Stimulated activated CD8-positive, alpha-beta memory T cell treated with anti-CD3 and anti-CD28 coated beads, Interleukin-15, amount 100 ng/mL, for 24 hours (primary cell): ENCODE data around the gene MGAT5B.
"Not testable (repeated sequence)": the region's sequence is repeated elsewhere in the genome, so short reads cannot be mapped to it uniquely, and the experiment has no call there.

Source experiments
- DNase-seq: peaks from one replicate; pipeline ENCODE4 v3.0.0-alpha.2; 2020; ENCODE audit warnings: low read depth

MGAT5B gene

GRCh38 chr17:76868176-76868668 lies at the start of gene MGAT5B:
Gene MGAT5B (plus strand): TSS chr17:76868404. CDS start chr17:76869030, 626 bp downstream.
- peak; percentile 71 for DNase-seq

GRCh38 chr17:76820039-76820438 lies 48.2 kb upstream of the MGAT5B start:
- DNase-seq: no peak

GRCh38 chr17:76820561-76820960 lies 47.6 kb upstream of the MGAT5B start:
- DNase-seq: no peak

- no peak for DNase-seq
Measured at GRCh38 chr17:76822184-76822778, 45.9 kb upstream of the MGAT5B start.

GRCh38 chr17:76824093-76824492 lies 44.1 kb upstream of the MGAT5B start:
- no peak for DNase-seq

GRCh38 chr17:76826330-76827068 lies 41.7 kb upstream of the MGAT5B start:
- DNase-seq: no peak

- no peak for DNase-seq
Measured at GRCh38 chr17:76827736-76828135, 40.5 kb upstream of the MGAT5B start.

GRCh38 chr17:76830987-76831715 lies 37.1 kb upstream of the MGAT5B start:
- no peak for DNase-seq

- DNase-seq: no peak
Measured at GRCh38 chr17:76833034-76833644, 35.1 kb upstream of the MGAT5B start.

GRCh38 chr17:76833747-76834146 lies 34.5 kb upstream of the MGAT5B start:
- DNase-seq: no peak

GRCh38 chr17:76834870-76835269 lies 33.3 kb upstream of the MGAT5B start:
- no peak for DNase-seq

GRCh38 chr17:76840443-76840767 lies 27.8 kb upstream of the MGAT5B start:
- no peak for DNase-seq

- DNase-seq: no peak
Measured at GRCh38 chr17:76840884-76841775, 27.1 kb upstream of the MGAT5B start.

GRCh38 chr17:76841776-76842405 lies 26.3 kb upstream of the MGAT5B start:
- DNase-seq: no peak

GRCh38 chr17:76843068-76843467 lies 25.1 kb upstream of the MGAT5B start:
- not testable (repeated sequence) for DNase-seq

- DNase-seq: no peak
Measured at GRCh38 chr17:76843703-76844484, 24.3 kb upstream of the MGAT5B start.

- DNase-seq: no peak
Measured at GRCh38 chr17:76844485-76844829, 23.7 kb upstream of the MGAT5B start.

GRCh38 chr17:76844846-76845245 lies 23.4 kb upstream of the MGAT5B start:
- DNase-seq: no peak

GRCh38 chr17:76845541-76846017 lies 22.6 kb upstream of the MGAT5B start:
- DNase-seq: no peak

GRCh38 chr17:76847031-76847430 lies 21.2 kb upstream of the MGAT5B start:
- DNase-seq: no peak
